Stimulated activated CD8-positive, alpha-beta memory T cell treated with anti-CD3 and anti-CD28 coated beads, Interleukin-15, amount 100 ng/mL, for 48 hours (primary cell): ENCODE data around the gene REXO1.

Experiments used
- DNase-seq, 2 donors: peaks; one replicate each; pipeline ENCODE4 v3.0.0-alpha.2; 2020; ENCODE audit warnings: low read depth in 2 of 2

The REXO1 gene

DNA sequence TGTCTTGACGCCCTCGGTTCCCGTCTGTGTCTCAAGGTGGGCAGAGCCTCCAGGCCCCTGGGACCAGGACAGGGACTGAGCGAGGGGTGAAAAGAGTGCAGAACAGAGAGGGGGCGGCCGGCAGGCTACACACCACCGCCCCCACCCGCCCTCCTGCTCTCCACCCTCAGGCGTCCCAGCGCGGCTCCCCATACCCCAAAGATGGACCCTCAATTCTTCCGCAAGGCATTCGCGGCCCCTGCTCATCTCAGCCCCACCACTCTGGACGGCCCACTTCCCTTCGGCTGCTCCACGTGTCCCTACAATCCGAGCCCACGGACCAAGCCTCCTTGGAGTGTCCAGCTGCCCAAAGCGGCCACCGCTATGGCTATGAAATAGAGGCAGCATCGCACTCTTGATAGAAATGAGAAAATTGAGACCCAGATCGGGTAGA lies 13.3 kb upstream of the REXO1 start:
- no peak for DNase-seq

DNA sequence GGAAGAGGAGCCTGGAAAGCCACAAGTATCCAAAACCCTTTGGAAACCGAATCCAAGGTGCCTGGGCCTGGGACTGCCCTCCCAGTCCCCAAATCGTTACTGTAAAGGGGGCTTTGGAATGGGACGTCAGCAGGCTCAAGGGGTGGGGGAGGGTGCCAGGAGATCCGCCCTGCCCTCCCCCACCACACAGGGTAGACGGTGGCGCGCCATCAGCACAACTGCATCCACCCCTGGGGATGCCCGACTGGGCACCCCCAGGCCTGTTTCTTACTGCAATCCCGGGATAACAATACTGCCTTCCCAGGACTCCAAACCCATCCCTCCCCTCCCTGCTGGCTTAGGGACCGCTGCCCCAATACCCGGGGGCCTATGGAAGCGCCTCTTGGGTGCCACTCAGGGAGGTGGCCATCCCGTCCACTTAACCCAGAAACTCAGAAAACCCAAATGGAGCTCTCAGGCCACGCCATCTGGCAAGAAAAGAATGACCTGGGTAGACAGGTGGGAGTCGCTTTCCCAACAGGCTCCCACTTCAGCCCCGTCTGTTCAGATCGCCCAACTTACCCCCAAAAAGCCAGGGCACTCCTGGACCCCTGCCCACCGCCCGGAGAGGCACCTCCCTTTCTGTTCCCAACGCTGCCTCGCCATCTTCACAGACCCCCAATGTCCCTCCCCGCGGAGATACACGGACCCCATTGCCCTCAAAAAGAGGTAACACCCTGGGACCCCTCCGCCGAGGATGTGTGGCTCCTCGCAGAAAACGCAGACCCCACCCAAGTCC lies 12.7 kb upstream of the REXO1 start:
- DNase-seq: no peak

DNA sequence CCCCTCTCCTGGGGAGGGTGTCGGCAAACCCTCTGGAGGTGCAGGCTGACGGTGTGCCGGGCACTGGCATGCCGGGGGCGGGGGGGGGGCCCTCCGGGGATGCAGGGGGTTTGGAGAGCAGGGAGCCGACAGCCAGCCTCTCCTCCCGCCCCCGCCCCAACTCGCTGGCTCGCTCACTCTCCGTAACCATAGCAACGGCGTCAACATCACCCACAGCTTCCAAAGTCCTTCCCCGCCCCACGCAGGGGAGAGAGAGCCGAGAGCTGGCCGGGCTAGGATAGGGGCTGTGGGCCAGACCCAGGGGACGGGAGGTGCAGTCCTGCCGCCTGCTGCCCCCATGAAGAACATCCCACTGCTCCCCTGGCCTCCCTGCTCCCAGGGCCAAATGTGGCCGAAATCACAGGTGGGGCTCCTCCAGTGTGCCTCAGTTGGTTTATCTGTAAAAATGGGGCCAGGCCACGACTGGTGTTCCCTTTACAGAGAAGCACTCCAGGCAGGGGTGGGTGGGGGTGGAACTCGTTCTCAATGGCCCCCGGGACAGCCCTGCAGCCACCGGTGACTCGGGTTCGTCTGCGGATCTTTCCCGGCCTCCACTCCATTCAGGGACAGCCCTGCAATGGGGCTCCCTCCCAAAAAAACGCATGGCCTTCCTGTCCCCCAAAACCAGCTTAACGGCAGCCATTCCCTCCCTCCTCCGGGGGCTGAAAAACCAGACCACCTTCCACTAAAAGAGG lies 11.9 kb upstream of the REXO1 start:
- no peak for DNase-seq

DNA sequence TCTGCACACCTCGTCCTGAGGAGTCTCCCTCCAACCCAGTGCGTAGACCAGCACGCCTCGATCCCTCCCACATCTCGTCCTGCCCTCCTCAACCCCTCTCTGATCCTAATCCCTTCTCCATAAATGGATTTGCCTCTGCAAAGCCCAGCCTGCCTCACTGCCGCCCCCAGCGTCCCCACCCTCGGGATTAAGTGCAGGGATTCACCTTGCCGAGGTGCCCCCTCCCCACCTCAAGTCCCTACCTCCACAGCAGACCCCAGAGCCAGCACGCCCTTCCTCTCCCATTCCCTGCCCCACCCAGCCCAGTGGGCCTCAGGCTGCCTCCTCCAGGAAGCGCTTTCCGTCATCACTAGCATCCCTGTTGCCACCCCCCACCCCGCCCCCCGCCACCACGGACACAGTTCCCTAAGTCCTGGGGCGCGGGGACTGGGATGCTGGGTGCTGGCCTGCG lies 11.1 kb upstream of the REXO1 start:
- no peak for DNase-seq

DNA sequence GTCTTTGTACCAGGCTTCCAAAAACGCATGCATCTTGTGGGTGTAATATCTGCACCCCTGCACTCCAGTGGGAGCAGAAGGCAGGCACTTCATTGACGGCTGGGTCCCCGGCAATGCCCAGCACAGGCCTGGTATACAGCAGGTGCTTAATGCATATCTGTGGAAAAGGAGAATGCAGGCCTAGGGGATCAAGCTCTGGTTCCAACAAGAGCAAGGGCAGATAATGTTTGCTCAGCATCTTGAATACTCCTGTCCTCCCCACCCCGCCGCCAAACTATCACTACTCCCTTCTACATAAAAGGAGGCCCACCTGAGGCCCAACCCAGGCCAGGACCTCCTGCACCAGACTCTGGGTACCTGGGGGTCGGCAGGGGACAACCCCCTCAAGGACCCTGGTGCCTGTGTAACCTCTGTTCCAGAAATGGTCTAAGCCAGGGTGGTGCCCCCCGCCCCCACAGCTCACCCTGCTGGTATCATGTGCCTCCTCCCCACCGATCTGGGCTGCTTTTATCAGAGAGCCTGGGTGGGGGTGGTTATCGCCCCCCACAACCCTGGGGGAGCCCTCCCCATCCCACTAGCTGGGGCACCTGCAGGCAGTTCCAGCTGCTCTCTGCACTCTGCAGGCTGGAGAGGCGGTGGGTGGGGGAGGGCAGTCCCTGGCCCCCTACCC lies 10.3 kb upstream of the REXO1 start:
- no peak for DNase-seq

DNA sequence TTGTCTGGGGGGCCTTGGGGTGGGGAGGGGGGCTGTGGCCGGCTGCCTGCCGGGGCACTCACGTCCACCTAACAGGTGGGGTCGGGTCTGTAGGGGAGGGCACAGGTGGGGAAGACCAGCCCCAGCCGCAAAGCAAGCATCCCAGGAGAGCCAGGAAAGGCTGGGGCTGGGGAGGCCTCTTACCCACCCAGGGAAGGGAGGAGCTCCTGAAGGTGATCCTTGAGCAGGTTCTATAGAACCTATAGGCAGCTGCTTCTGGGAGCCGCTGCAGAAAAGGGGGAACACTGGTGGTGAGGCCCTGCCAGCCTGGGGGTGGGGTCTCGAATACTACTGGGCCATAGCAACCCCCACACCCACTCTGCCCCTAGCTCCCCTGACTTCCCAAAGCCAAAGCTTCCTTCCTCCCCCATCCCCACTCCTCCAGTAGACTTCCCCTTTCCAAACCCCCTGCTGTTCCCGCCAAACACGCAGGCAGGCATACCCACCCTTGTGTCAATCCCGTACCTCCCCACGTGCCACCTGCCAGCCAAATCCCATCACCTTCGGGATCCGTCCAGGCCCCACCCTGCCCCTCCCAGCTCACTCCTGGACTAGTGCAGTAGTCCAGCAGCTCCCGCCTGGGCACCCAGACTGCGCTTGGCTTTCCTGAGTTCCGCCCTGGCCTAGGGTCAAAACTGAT lies 9.5 kb upstream of the REXO1 start:
- no peak for DNase-seq

DNA sequence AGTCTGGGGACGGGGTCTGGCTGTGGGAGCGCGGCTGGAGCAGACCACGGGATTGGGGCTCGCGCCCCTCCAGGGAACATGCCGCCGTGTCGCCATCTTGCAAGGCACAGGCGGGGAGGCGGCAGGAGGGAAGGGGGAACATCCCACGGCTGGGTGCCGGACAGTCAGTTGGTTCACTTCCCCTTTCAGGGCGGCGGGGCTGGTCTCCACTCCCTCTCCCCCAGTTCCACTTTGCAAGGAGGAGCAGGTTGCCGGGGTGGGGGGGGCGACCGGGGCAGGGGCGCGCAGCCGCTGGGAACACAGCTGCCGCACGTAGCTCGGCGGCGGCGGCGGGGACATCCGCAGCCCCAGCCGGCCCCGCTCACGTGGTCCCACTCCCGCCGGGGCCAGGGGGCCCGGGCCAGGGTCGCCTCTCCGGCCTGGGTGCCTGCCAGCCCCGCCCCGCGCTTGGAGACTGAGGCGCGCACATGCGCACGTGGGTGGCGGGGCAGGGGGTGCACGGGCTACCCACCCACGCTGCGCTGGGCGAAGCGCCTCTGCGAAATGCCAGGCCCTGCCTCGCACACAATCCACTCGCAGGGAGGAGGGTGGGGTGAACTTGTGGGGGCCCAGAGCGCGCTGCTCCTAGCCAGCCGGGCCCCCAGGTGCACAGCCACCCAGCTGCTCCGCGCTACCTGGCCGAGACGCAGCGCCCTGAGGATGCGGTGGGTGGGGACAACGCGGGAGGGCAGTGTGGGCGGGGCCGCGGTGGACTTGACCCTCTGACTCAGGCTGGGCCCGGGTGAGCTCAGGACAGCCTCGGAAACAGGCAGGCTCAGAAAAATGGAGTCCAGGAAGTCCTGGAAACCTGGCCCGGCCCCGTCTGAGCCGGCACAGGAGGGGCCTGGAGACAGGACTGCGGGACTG lies 8.7 kb upstream of the REXO1 start:
- no peak for DNase-seq

DNA sequence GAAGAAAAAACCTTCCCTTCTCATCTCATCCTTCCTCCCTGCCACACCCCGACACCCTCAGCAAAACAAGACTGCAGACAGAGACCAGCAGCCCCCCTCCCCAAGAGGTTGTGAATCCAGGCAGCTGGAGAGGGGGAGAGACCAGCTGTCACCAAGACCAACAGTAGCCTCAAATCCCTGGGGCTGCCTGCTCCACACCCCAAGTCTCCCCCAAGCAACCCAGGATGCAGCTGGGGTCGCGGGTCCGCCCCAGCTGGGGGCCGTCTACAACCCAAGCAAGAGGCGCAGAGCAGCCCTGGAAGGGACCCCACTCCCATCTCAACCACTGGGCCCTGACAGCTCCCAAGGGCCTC lies 8.0 kb upstream of the REXO1 start:
- DNase-seq: no peak

DNA sequence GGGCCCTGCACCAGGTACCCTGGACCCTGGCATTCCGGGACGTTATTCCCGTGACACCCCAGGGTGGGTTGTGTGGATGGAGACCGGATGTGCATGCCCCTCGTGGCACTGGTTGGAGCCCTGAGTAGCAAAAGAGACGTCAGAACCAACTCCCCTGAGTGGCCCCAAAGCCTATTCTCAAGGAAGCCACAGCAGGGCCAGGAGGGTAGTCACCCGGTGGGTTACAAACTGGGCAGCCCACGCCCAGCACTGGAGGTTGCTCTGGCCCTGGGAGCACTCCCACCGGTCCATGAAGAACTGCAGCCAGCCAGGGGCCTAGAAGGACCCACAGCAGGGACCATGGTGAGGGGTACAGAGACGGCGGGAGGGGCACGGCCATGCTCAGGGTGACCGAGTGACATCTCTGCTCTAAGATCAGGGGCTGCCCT lies 7.6 kb upstream of the REXO1 start:
- no peak for DNase-seq

DNA sequence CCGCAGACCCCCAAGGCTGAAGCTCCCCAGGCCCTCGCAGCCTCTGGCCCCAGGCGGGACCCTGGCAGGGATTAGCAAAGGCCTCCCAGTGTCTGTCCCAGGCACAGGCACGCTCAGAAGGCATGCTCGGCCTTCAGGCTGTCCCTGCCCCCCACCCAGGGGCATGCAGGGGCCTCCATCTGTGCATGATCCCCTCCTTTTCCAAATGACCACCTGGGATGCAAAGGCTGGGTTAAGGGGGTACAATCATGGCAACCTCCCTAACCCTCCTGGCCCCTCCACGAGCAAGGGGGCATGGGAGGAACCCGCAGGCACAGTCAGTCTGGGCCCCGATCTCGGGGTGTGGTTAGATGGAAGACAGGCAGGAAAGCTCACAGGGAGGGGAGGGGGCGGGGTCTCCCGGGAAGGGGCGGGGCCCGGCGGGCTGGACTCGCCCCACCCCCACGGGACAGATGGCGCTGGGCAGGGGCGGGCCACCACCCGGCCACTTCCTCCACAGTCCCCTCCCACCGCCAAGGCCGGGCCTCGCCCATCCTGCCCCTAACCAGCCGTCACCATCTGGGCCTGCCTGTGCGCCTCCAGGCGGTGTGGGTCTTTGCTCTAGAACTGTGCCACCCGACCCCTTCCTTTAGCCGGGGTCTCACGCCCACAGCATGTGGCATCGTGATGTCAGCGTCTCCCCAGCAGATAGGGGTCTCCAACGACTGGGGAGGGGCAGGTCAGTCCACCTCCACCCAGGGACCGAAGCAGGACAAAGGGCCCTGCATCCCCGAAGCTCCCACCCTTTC lies 7.0 kb upstream of the REXO1 start:
- peak; percentile 84 to 86 for DNase-seq

DNA sequence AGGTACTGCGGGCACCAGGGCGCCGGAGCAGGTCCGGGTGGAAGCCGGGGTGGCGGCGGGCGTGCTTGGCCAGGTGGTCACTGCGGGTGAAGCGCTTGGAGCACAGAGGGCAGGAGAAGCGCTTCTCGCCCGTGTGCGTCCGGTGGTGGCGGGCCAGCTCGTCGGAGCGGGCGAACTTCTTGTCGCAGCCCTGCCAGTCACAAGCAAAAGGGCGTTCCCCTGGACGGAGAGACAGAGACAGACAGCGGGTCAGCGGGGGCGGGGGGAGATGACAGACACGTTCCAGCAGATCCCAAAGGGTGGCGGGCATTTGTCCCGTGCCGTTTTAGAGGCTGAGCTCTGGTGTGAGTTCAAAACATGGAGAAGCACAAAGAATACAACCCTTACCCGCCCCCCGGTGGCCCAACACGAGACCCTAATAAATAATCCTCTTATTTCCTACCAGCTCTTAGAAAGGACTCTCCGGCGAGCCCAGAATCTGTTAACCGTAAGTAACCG lies 6.3 kb upstream of the REXO1 start:
- DNase-seq: no peak

DNA sequence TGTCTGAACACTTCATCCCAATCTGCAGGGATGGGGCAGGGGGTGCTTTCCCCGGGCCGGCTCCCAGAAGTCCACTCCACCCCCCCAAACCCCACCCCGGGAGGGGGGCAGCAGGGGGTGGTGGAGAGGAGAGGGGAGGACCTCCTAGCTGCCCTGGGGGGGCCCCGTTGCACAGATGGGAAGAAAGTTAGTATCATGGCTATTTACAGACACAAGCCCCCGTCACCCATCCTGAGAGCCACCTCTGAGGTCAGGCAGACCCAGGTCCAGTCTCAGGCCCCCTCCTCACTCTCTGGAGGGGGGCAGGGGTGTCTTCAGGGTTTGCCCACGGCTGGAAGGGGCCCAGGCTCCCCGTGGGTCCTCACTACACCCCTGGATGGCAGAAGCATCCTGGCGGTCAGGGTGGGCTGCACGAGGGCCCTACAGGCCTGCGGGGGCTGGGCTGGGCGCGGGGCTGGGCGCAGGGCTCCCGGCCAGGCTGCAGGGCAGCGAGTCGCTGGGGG lies 5.8 kb upstream of the REXO1 start:
- DNase-seq: no peak

DNA sequence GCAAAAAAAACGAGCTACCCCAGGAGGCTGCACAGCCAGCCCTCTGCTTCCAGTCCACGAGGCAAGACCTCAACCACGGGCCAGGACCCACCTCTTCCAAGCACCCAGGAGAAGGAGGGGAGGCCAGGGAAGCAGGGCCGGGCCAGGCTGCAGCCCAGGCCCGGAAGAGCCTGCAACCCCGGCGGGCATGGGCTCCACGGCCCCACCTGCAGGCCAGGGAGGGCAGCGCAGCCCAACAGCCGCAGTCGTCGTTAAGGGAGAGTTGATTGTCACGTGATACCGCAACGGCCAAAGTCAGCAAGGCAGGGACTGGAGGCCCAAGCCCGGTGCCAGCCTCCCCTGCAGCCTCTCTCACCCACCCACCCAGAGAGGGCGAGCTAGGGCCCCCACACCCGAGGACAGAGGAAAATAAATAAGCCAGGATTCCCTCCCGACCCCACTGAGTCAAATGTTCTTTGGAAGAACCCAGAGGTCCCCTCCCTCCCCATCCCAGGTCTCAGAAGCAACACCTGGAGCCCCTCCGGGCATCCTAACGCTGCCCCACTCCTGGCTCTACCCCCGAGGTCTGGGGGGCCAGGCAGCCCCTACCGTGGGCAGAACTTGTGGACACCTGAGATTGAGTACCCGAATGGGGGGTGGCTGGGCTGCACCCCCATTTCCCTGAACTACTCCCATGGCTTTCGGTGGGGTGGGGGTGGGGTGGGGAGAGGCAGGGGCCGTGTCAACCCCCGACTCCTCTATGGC lies 5.2 kb upstream of the REXO1 start:
- DNase-seq: peak; percentile 75 to 76

DNA sequence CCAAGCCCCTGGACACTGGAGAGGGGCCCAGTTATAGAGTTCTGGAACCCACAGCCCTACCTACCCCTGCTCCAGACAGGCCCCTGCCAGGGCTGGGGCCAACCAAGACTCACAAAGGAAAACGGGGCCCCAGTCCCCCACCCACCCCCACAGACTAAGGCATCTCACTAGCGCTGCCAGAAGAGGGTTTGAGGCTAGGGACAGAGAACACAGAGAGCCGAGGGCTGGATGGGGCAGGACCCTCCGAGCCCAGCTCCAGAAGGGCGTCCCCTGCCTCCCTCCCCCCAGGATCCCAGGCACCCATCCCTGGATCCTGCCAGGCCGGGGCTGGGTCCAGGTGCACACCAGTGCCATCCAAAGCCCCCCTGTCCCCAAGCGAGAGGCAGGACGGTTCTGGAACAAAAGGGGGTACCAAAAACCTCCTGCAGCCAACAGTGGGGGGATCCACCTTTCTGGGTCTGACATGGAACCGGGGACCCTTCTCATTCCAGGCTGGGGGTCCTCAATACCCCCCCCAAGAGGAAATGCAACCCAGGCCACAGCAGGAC lies 4.4 kb upstream of the REXO1 start:
- no peak for DNase-seq

DNA sequence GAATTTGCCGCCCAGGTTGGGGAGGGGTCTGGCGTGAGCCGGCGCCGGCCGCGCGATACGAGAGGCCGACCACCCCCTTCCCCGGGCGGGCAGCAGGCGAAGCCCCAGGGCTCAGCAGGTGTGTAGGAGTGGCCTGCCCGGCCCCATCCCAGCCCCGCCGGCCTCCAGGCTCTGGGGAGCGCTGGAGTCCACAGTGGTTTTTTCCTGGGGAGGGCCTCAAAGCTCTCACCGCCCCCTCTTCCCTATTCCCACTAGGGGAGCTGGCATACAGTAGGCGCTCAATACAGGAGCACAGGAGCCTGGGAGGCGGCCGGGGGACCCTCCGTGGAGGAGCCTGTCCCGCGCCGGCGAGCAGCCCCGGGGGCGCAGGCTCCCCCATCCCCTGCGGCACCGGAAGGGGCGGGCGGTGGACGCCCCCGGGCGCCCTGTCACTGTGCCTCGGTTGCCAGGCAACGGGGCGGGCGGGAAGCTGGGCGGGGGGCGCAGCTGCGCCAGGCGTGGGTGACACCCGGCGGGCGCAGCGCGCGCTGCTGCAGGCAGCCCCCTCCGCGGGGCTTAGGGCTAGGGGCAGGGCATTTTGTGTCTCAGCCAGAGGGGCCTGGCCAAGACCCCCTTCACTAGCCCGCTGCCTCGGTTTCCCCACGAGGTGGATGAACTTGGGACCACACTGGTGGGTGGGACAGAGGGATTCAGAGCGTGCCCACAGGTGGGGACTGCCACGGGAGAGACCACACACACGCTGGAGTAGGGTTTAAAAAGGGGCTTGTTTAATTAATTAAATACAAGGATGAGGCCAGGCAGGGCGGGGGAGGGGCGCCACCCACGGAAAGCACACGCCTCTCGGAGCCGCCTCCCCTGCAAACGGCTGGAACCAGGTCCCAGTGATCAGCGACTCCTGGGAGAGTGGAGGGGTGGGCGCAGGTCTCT lies 3.6 kb upstream of the REXO1 start:
- peak in 1 of 2 donors; percentile 54 for DNase-seq

DNA sequence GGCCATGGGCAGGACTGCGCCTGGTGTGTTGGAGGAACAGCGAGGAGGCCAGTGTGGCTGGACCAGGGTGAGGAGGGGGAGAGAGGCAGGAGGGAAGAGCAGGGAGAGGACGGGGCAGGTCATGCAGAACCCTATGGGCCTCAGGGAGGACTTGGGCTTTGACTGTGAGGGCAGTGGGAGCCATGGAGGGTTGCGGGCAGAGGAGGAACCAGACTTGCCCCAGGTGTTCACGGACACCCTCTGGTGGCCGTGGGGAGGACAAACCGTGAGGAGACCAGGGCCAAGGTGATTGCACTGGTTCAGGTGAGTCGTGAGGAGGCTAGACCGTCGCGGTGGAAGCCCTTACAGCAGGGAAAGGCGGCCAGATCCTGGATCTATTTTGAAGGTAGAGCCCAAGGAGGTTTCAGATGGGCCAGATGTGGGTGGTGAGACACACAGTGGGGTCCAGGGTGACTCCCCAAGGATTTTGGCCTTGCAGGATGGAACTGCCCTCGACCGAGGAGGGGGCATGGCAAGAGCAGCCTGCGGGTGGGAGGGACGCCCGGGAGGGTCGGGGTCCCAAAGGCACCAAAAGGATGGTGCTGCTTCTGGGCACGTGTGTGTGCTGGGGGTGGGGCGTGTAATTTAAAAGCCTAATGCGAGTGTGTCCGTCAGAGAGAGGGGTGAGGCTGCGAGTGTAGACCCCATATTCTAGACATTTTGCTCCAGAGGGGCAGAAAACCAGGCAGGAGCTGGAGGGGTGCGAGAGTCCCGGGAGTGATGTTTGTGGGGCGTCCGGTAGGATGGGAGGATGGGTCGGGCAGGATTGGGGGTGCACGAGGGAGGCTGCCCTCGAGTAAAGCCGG lies 2.7 kb upstream of the REXO1 start:
- DNase-seq: no peak

DNA sequence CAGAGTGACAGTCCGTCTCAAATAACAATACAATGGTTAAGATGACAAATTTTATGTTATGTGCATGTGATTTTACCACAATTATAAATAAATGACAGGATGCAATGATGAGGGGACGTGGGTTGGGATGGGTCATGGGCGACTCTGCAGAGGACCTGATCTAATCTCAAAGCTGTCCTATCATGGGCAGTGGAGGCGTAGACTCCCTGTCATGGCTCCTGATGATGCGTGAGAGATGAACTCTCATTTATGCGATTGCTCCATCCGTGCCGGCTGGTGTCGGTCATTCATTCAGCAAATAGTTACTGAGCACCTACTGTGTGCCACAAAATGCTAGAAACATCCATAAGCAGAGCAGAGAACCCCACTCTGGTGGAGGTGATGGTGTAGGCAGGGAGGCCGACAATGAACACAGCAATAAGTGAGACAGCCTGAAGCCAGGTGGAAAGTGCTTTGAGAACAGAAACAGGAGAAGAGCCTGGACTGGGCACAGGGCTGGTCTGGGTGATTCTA lies 1.7 kb upstream of the REXO1 start:
- no peak for DNase-seq
